ES-I3 (cell line): ENCODE measurements around the gene DUSP9.

Experiments
- H3K36me3 ChIP-seq: 2 replicates; pipeline ENCODE4 v1.6.1; 2013; ENCODE audit warnings: mild to moderate bottlenecking, low read length, control low read depth, moderate library complexity; ENCODE audit not compliant: insufficient read depth
- H3K4me1 ChIP-seq: 2 replicates; pipeline ENCODE4 v1.6.1; 2013; ENCODE audit warnings: mild to moderate bottlenecking, control low read depth, low read length; ENCODE audit not compliant: insufficient read depth
- H3K9ac ChIP-seq: 2 replicates; pipeline ENCODE4 v1.6.1; 2013; ENCODE audit warnings: low read depth, mild to moderate bottlenecking, low read length, moderate library complexity
- H3K9me3 ChIP-seq: 2 replicates; pipeline ENCODE4 v1.6.1; 2013; ENCODE audit warnings: mild to moderate bottlenecking, low read length, moderate library complexity; ENCODE audit not compliant: control insufficient read depth, insufficient read depth

Gene DUSP9

GRCh38 chrX:153644356-153645125 is 2.5 kb upstream of the DUSP9 start:
- H3K4me1 ChIP-seq: peaks cover 8% of the 10 kb centered on the region; the same call in 1 of the 2 replicates
- peak overlapping the region; percentile 50; the same call in 1 of the 2 replicates for H3K9ac ChIP-seq
- H3K9me3 ChIP-seq: no peaks in the 10 kb centered on the region
- no peaks in the 10 kb centered on the region for H3K36me3 ChIP-seq

- H3K9ac ChIP-seq: no peak overlapping the region
- peaks cover 11% of the 10 kb centered on the region; the same call in 1 of the 2 replicates for H3K4me1 ChIP-seq
- H3K36me3 ChIP-seq: no peaks in the 10 kb centered on the region
- no peaks in the 10 kb centered on the region for H3K9me3 ChIP-seq
Measured at GRCh38 chrX:153645151-153645550, 1.9 kb upstream of the DUSP9 start.

DNA sequence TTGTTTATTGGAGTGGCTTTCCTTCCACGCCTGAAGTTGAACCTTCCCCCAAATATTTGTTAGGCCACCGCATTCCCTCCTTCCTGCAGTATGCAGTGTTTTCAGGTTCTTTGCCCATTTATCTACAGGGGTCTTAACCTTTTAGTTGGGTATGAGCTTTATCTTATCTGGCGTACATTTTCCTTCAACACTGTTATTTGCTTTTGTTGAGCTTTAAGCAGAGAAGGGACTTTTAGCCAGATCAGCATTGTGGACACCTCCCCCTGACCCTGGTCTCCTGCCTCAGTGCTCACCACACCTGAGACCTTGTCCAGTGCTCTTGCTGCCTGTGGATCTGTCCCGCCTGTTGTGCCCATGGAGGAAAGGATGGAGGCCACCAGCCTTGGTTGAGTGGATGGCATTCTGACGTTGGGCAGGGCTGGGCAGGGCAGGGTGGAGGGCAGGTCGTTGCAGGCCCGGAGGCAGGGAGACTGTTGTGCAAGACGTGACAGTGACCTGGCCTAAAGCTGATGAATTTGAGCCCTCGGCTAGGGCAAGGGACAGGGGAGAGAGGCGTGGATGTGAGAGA is 998 bp upstream of the DUSP9 start:
- H3K36me3 ChIP-seq: no peaks in the 10 kb centered on the region
- H3K9me3 ChIP-seq: no peaks in the 10 kb centered on the region
- no peak overlapping the region for H3K9ac ChIP-seq
- H3K4me1 ChIP-seq: peaks cover 11% of the 10 kb centered on the region; the same call in 1 of the 2 replicates

DNA sequence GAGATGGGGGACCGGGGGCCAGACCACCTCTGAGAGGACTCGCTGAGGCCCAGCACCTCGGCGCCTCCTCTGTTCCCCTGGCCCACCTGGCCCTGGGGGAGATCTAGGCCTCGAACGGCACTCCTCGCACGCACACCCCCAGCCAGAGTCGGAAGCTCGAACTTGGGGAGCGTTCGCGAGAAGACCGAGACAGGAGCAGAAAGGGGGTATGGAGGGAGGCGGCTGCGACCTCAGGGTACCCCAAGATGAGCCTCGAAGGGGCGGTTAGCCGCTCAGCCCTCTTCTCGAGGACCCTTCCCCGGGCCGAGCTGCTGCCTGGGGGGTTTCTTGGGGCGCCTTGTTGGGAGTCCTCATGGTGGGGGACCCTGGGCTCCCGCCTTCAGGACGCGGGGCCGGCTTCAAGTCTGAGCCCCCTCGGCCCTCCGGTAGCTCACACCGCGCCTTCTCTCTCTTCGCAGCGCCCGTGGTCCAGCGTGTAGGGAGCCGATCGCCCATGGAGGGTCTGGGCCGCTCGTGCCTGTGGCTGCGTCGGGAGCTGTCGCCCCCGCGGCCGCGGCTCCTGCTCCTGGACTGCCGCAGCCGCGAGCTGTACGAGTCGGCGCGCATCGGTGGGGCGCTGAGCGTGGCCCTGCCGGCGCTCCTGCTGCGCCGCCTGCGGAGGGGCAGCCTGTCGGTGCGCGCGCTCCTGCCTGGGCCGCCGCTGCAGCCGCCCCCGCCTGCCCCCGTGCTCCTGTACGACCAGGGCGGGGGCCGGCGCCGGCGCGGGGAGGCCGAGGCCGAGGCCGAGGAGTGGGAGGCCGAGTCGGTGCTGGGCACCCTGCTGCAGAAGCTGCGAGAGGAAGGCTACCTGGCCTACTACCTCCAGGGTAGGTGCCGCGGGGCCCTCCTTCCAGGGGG is 706 bp downstream of the DUSP9 start:
- H3K9me3 ChIP-seq: no peaks in the 10 kb centered on the region
- H3K4me1 ChIP-seq: peaks cover 6% of the 10 kb centered on the region; the same call in 1 of the 2 replicates
- H3K9ac ChIP-seq: peak overlapping the region; percentile 18; the same call in 1 of the 2 replicates
- H3K36me3 ChIP-seq: no peaks in the 10 kb centered on the region

DNA sequence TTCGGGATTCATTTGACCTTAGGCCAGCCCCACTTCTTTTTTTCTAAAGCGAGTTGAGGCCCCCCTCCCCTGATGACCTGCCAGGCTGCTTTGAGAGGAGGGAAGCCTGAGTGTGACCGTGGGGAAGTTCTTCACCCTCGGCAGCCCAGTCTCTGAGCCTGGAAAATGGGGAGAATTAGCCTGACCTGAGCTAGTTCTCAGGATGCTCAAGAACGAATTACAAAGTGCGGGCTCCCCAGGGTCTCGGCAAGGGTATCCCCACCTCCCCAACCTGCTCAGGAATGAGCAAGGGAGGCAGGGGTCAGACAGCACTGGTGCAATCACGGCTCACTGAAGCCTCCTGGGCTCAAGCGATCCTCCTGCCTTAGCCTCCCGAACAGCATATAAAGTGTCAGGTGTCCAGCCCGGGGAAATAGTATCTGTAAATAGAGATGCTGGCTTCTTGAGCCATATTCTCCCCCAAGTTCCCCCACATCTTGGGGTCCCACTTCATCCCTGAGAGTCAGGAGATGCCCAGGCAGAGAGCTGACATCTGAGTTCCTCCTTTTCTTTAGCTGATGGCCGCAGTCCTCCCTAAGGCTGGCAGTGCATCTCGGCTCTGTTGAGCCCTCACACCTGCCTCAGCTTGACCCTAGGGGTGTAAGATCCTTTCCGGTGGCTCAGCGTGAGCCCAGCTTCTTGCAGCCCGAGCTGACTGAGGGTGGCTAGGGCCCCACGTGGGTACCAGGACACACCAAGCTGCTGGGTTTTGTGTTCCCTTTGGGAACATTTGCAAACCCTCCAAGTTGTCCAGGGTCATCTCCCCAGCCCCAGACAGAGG is 1.6 kb downstream of the DUSP9 start:
- H3K9me3 ChIP-seq: no peaks in the 10 kb centered on the region
- H3K36me3 ChIP-seq: no peaks in the 10 kb centered on the region
- peaks cover 3% of the 10 kb centered on the region; the same call in 1 of the 2 replicates for H3K4me1 ChIP-seq
- H3K9ac ChIP-seq: no peak overlapping the region

GRCh38 chrX:153649178-153649914 is 2.3 kb downstream of the DUSP9 start:
- Histone ChIP-seq H3K36me3 (no peaks in the 10 kb centered on the region), H3K4me1 (peaks cover 3% of the 10 kb centered on the region; the same call in 1 of the 2 replicates), H3K9ac (no peak overlapping the region), H3K9me3 (no peaks in the 10 kb centered on the region)

DNA sequence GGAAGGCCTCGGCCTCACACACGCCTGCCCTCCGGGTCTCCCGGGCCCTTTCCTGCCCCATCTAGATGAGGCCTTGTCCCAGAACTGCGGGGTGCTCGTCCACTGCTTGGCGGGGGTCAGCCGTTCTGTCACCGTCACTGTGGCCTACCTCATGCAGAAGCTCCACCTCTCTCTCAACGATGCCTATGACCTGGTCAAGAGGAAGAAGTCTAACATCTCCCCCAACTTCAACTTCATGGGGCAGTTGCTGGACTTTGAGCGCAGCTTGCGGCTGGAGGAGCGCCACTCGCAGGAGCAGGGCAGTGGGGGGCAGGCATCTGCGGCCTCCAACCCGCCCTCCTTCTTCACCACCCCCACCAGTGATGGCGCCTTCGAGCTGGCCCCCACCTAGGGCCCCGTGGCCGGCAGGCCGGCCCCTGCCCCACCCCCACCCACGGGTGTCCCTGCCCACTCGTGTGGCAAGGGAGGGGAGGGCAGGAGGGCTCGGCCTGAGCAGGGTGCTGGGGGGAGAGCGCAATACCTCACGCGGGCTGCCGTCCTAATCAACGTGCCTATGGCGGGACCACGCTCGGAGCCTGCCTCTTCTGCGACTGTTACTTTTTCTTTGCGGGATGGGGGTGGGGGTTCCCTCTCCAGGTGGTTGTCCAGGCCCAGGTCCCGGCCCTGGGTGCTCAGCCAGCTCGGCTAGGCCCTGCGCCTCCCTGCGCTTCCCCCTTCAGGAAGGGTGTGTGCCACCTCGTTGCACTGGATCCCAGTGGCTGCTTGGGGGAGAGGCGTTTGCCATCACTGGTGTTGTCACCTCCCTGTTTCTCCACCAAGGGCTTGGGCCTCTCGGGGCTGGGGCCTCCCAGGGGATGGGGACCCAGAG is 3.1 kb downstream of the DUSP9 start:
- H3K9ac ChIP-seq: no peak overlapping the region
- H3K36me3 ChIP-seq: no peaks in the 10 kb centered on the region
- H3K4me1 ChIP-seq: peaks cover 3% of the 10 kb centered on the region; the same call in 1 of the 2 replicates
- H3K9me3 ChIP-seq: no peaks in the 10 kb centered on the region

GRCh38 chrX:153650959-153651358 is 4.0 kb downstream of the DUSP9 start:
- Histone ChIP-seq H3K9me3 (no peaks in the 10 kb centered on the region), H3K9ac (no peak overlapping the region), H3K36me3 (no peaks in the 10 kb centered on the region), H3K4me1 (peaks cover 3% of the 10 kb centered on the region; the same call in 1 of the 2 replicates)

GRCh38 chrX:153651540-153652079 is 4.6 kb downstream of the DUSP9 start:
- peaks cover 3% of the 10 kb centered on the region; the same call in 1 of the 2 replicates for H3K4me1 ChIP-seq
- H3K9ac ChIP-seq: no peak overlapping the region
- no peaks in the 10 kb centered on the region for H3K36me3 ChIP-seq
- no peaks in the 10 kb centered on the region for H3K9me3 ChIP-seq

DNA sequence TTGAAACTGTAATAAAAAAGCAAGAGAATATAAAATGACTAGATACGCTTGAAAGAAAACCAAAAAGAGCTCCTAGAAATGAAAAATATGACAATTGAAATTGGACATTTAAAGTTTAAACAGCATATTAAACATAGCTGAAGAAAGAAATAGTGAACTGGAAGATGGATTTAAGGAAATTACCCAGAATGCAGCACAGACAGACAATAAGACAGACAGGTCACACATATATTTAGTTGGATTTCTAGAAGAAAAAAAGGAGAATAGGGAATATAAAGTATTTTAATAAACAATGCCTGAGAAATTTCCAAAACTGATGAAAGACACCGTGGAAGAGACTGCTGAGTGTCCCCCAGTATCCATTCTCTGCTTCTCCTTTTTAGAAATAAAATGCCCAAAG is 6.6 kb downstream of the DUSP9 start:
- H3K36me3 ChIP-seq: no peaks in the 10 kb centered on the region
- H3K4me1 ChIP-seq: peaks cover 3% of the 10 kb centered on the region; the same call in 1 of the 2 replicates
- no peak overlapping the region for H3K9ac ChIP-seq
- H3K9me3 ChIP-seq: no peaks in the 10 kb centered on the region

GRCh38 chrX:153657161-153657560 is 10.2 kb downstream of the DUSP9 start:
- H3K9ac ChIP-seq: no peak overlapping the region
- H3K36me3 ChIP-seq: no peaks in the 10 kb centered on the region
- peaks cover 7% of the 10 kb centered on the region; the same call in 1 of the 2 replicates for H3K9me3 ChIP-seq
- no peaks in the 10 kb centered on the region for H3K4me1 ChIP-seq

GRCh38 chrX:153659268-153659667 is 12.3 kb downstream of the DUSP9 start:
- peaks cover 7% of the 10 kb centered on the region; the same call in 1 of the 2 replicates for H3K9me3 ChIP-seq

More at GRCh38 chrX:153659268-153659667, 12.3 kb downstream of the DUSP9 start:
- no peaks in the 10 kb centered on the region for H3K36me3 ChIP-seq
- no peaks in the 10 kb centered on the region for H3K4me1 ChIP-seq
- no peak overlapping the region for H3K9ac ChIP-seq
